ENCODE measurements around the gene NOTCH2NLA.
"Not testable (repeated sequence)": the region's sequence is repeated elsewhere in the genome, so short reads cannot be mapped to it uniquely, and the experiment has no call there.

- not testable (repeated sequence) for TF ChIP-seq POLR2A (IDR thresholded peaks at IDR 0.05; ENCODE audit: low read depth, low read length); POLR2AphosphoS5 (IDR thresholded peaks at IDR 0.05; ENCODE audit: low read depth, low read length); TAF1 (IDR thresholded peaks at IDR 0.05; ENCODE audit: borderline replicate concordance, low read depth, low read length)
Measured at GRCh38 chr1:146277087-146277486, 48.3 kb upstream of the NOTCH2NLA start.

Measured in GM12892 (cell line).